ENCODE results near the gene DNAI2.

Gene DNAI2

GRCh38 chr17:74274060-74274708, at the start of gene DNAI2:
Gene DNAI2, plus strand, starts transcription at chr17:74274234. Its CDS starts 7,584 bp downstream, at chr17:74281818.
- no peak for TF ChIP-seq CTCF (IDR thresholded peaks at IDR 0.05; ENCODE audit: borderline replicate concordance, insufficient read depth, low read depth, low read length)
- H3K4me3 ChIP-seq (ENCODE audit: low read depth, low read length), result no peak within 1 kb of the TSS

- no peak overlapping the region for H3K4me3 ChIP-seq (ENCODE audit: low read depth, low read length)
- no peak for TF ChIP-seq CTCF (IDR thresholded peaks at IDR 0.05; ENCODE audit: borderline replicate concordance, insufficient read depth, low read depth, low read length)
These were observed 48.9 kb upstream of the DNAI2 start for GRCh38 chr17:74224959-74225725.

- no peak for TF ChIP-seq CTCF (IDR thresholded peaks at IDR 0.05; ENCODE audit: borderline replicate concordance, insufficient read depth, low read depth, low read length)
- H3K4me3 ChIP-seq (ENCODE audit: low read depth, low read length), result no peak overlapping the region
These were observed 47.8 kb upstream of the DNAI2 start for GRCh38 chr17:74226252-74226651.

GRCh38 chr17:74227271-74228080, 46.6 kb upstream of the DNAI2 start:
- no peak overlapping the region for H3K4me3 ChIP-seq (ENCODE audit: low read depth, low read length)
- no peak for TF ChIP-seq CTCF (IDR thresholded peaks at IDR 0.05; ENCODE audit: borderline replicate concordance, insufficient read depth, low read depth, low read length)

- H3K4me3 ChIP-seq (ENCODE audit: low read depth, low read length), result no peak overlapping the region
- no peak for TF ChIP-seq CTCF (IDR thresholded peaks at IDR 0.05; ENCODE audit: borderline replicate concordance, insufficient read depth, low read depth, low read length)
These were observed 45.6 kb upstream of the DNAI2 start for GRCh38 chr17:74228306-74228978.

GRCh38 chr17:74230896-74231295, 43.1 kb upstream of the DNAI2 start:
- TF ChIP-seq CTCF (IDR thresholded peaks at IDR 0.05; ENCODE audit: borderline replicate concordance, insufficient read depth, low read depth, low read length), result no peak

More at GRCh38 chr17:74230896-74231295, 43.1 kb upstream of the DNAI2 start:
- no peak overlapping the region for H3K4me3 ChIP-seq (ENCODE audit: low read depth, low read length)

Data from GM12875 (cell line).